ENCODE measurements around the gene CAPN7. TPM values are rescaled to one million over a fixed set of nuclear protein-coding genes. Genes with fewer than 3 reads are reported as not detected.
"Not testable (repeated sequence)": the region's sequence is repeated elsewhere in the genome, so short reads cannot be mapped to it uniquely, and the experiment has no call there.

Gene CAPN7
- total RNA-seq, 2 donors from 2014 or later: 32.6 to 41.2 TPM

DNA sequence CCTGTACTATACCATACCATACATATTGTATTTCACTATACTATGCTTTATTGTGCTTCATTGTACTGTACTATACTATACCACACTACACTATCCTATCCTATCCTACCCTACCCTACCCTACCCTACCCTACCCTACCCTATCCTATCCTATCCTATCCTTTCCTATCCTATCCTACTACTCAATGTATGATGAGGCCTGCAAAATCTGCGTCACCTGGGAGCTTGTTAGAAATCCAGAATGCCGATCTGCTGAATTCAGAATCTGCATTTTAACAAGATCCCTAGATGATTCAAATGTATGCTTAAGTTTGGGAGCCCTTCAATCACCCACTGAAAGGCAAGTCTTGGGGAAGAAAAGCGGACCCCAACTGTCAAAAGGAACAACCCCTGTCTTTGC is 45.4 kb upstream of the CAPN7 start:
- no peak overlapping the region for H3K4me3 Mint-ChIP-seq
- H3K27ac Mint-ChIP-seq: no peak overlapping the region
- Histone ChIP-seq H3K9ac (ENCODE audit: extremely low read depth, low read length, poor library complexity, severe bottlenecking) (no peak overlapping the region), H3K27me3 (ENCODE audit: control insufficient read depth, insufficient read depth, low read length, poor library complexity, severe bottlenecking) (peaks cover 32% of the 10 kb centered on the region), H3K9me3 (ENCODE audit: control insufficient read depth, low read length) (no peaks in the 10 kb centered on the region), H3K4me1 (ENCODE audit: control insufficient read depth, insufficient read depth, low read length) (no peaks in the 10 kb centered on the region), H3K27ac (ENCODE audit: low read depth, low read length) (no peak overlapping the region), H3K4me3 (ENCODE audit: low read length) (no peak overlapping the region), H3K36me3 (ENCODE audit: control insufficient read depth, insufficient read depth, low read length) (no peaks in the 10 kb centered on the region)
- H3K36me3 Mint-ChIP-seq (ENCODE audit: low read depth): no peaks in the 10 kb centered on the region
- H3K9me3 Mint-ChIP-seq: peaks cover 27% of the 10 kb centered on the region
- 92 to 96% methylated on average over 3 of the region's 3 CpGs for WGBS, 2 experiments (ENCODE audit: insufficient coverage in 1 of 2, insufficient read length in 1 of 2)
- H3K27me3 Mint-ChIP-seq (ENCODE audit: insufficient read depth): peaks cover 26% of the 10 kb centered on the region
- H3K4me1 Mint-ChIP-seq: no peaks in the 10 kb centered on the region
- TF ChIP-seq, protein P1, sequence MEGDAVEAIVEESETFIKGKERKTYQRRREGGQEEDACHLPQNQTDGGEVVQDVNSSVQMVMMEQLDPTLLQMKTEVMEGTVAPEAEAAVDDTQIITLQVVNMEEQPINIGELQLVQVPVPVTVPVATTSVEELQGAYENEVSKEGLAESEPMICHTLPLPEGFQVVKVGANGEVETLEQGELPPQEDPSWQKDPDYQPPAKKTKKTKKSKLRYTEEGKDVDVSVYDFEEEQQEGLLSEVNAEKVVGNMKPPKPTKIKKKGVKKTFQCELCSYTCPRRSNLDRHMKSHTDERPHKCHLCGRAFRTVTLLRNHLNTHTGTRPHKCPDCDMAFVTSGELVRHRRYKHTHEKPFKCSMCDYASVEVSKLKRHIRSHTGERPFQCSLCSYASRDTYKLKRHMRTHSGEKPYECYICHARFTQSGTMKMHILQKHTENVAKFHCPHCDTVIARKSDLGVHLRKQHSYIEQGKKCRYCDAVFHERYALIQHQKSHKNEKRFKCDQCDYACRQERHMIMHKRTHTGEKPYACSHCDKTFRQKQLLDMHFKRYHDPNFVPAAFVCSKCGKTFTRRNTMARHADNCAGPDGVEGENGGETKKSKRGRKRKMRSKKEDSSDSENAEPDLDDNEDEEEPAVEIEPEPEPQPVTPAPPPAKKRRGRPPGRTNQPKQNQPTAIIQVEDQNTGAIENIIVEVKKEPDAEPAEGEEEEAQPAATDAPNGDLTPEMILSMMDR (conservative IDR thresholded peaks at IDR 0.05): no peak
- DNase-seq: no peak

DNA sequence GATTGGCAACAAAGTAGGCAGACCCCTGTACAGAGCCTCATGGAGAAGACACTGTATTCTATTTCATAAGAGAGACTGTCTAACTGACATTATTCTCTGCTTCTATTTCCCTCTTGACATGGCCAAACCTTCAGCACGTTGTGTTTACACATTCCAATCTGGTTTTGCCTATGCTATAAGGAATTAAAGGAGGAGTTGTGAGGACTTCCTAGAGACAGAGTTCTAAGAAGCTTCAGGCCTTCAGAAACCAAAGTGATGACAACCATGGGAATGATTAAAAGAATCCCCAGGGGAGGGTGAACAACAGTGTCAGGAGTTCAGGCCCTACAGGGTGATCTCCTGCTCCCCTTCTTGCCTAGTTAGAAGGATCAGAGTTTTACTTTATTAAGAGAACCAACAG is 44.9 kb upstream of the CAPN7 start:
- Mint-ChIP-seq H3K27me3 (ENCODE audit: insufficient read depth) (peaks cover 24% of the 10 kb centered on the region), H3K27ac (no peak overlapping the region), H3K9me3 (peaks cover 29% of the 10 kb centered on the region), H3K36me3 (ENCODE audit: low read depth) (no peaks in the 10 kb centered on the region), H3K4me1 (no peaks in the 10 kb centered on the region), H3K4me3 (no peak overlapping the region)
- Histone ChIP-seq H3K27ac (ENCODE audit: low read depth, low read length) (no peak overlapping the region), H3K36me3 (ENCODE audit: control insufficient read depth, insufficient read depth, low read length) (no peaks in the 10 kb centered on the region), H3K9ac (ENCODE audit: extremely low read depth, low read length, poor library complexity, severe bottlenecking) (no peak overlapping the region), H3K4me3 (ENCODE audit: low read length) (no peak overlapping the region), H3K9me3 (ENCODE audit: control insufficient read depth, low read length) (no peaks in the 10 kb centered on the region), H3K4me1 (ENCODE audit: control insufficient read depth, insufficient read depth, low read length) (no peaks in the 10 kb centered on the region), H3K27me3 (ENCODE audit: control insufficient read depth, insufficient read depth, low read length, poor library complexity, severe bottlenecking) (peaks cover 28% of the 10 kb centered on the region)
- DNase-seq: no peak
- whole genome bisulfite sequencing, 2 experiments (ENCODE audit: insufficient coverage in 1 of 2, insufficient read length in 1 of 2): 88% methylated on average over 1 of the region's 1 CpG; no CpG with 5 or more reads in 1 of the 2 experiments
- TF ChIP-seq, protein P1 (conservative IDR thresholded peaks at IDR 0.05): no peak

DNA sequence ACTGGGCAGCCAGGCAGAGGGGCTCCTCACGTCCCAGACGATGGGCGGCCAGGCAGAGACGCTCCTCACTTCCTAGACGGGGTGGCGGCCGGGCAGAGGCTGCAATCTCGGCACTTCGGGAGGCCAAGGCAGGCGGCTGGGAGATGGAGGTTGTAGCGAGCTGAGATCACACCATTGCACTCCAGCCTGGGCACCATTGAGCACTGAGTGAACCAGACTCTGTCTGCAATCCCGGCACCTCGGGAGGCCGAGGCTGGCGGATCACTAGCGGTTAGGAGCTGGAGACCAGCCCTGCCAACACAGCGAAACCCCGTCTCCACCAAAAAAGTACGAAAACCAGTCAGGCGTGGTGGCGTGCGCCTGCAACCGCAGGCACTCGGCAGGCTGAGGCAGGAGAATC is 42.4 kb upstream of the CAPN7 start:
- not testable (repeated sequence) for H3K36me3 Mint-ChIP-seq (ENCODE audit: low read depth); H3K4me1 ChIP-seq (ENCODE audit: control insufficient read depth, insufficient read depth, low read length); DNase-seq; H3K27ac ChIP-seq (ENCODE audit: low read depth, low read length); H3K4me3 ChIP-seq (ENCODE audit: low read length); H3K9ac ChIP-seq (ENCODE audit: extremely low read depth, low read length, poor library complexity, severe bottlenecking); H3K27ac Mint-ChIP-seq; H3K4me1 Mint-ChIP-seq; H3K4me3 Mint-ChIP-seq; H3K27me3 Mint-ChIP-seq (ENCODE audit: insufficient read depth); H3K36me3 ChIP-seq (ENCODE audit: control insufficient read depth, insufficient read depth, low read length); H3K9me3 ChIP-seq (ENCODE audit: control insufficient read depth, low read length)
- 94 to 100% methylated on average over 1 to 16 of the region's 24 CpGs for WGBS, 2 experiments (ENCODE audit: insufficient coverage in 1 of 2, insufficient read length in 1 of 2)
- peaks cover 29% of the 10 kb centered on the region for H3K9me3 Mint-ChIP-seq
- H3K27me3 ChIP-seq (ENCODE audit: control insufficient read depth, insufficient read depth, low read length, poor library complexity, severe bottlenecking): peaks cover 16% of the 10 kb centered on the region

DNA sequence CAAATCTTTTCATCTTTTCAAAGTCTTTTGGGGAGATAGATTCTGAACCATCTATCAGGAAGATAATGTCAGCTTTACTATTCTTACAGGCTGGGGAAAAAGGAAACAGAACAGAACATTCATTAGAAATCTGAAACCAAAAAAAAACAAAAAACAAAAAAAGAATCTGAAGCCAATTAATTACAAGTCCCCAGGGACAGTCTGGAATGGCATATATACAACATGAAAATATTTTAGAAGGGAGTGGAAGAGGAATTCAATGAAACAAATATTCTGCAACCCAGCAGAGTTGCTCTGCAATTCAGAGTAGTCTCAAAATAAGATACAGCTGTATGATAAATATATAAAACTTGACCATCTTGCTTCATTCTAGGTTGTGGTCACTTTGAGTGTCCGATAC is 41.7 kb upstream of the CAPN7 start:
- Mint-ChIP-seq H3K36me3 (ENCODE audit: low read depth) (no peaks in the 10 kb centered on the region), H3K27ac (no peak overlapping the region), H3K4me1 (no peaks in the 10 kb centered on the region), H3K9me3 (peaks cover 29% of the 10 kb centered on the region), H3K4me3 (no peak overlapping the region), H3K27me3 (ENCODE audit: insufficient read depth) (peaks cover 1% of the 10 kb centered on the region)
- Histone ChIP-seq H3K27me3 (ENCODE audit: control insufficient read depth, insufficient read depth, low read length, poor library complexity, severe bottlenecking) (peaks cover 9% of the 10 kb centered on the region), H3K4me1 (ENCODE audit: control insufficient read depth, insufficient read depth, low read length) (no peaks in the 10 kb centered on the region), H3K4me3 (ENCODE audit: low read length) (no peak overlapping the region), H3K36me3 (ENCODE audit: control insufficient read depth, insufficient read depth, low read length) (no peaks in the 10 kb centered on the region), H3K9me3 (ENCODE audit: control insufficient read depth, low read length) (no peaks in the 10 kb centered on the region), H3K27ac (ENCODE audit: low read depth, low read length) (no peak overlapping the region), H3K9ac (ENCODE audit: extremely low read depth, low read length, poor library complexity, severe bottlenecking) (no peak overlapping the region)
- 63 to 85% methylated on average over 1 of the region's 1 CpG for WGBS, 2 experiments (ENCODE audit: insufficient coverage in 1 of 2, insufficient read length in 1 of 2)
- no peak for DNase-seq
- TF ChIP-seq, protein P1 (conservative IDR thresholded peaks at IDR 0.05): no peak
